Measurements from ENCODE around the gene SPAG16. TPM values are rescaled to one million over a fixed set of nuclear protein-coding genes. Genes with fewer than 3 reads are reported as not detected.

The SPAG16 gene
- total and polyA plus RNA-seq, 2 of the 13 experiments (the other 11 are each of a cell fraction or from before 2014, with no cell fraction given): 9.6 to 26.5 TPM

- TF ChIP-seq ZNF362 (CRISPR knock-in tag; IDR thresholded peaks at IDR 0.05; ENCODE audit: borderline replicate concordance): no peak
- TF ChIP-seq SOX6 (IDR thresholded peaks at IDR 0.05): no peak
- 0 out of 2 replicates have a peak, but pooled peaks have one; percentile 19 for TF ChIP-seq SOX6 (CRISPR knock-in tag; IDR thresholded peaks at IDR 0.05)
- TF ChIP-seq MATR3 (CRISPR knock-in tag; IDR thresholded peaks at IDR 0.05): no peak
- no peak for TF ChIP-seq SP2 (CRISPR knock-in tag; IDR thresholded peaks at IDR 0.05)
- TF ChIP-seq KLF16 (CRISPR knock-in tag; IDR thresholded peaks at IDR 0.05): peak in 1 of 2 experiments; percentile 98; a peak in 2 of 4 replicates
- no peak for TF ChIP-seq DR1 (CRISPR knock-in tag; IDR thresholded peaks at IDR 0.05)
- TF ChIP-seq NR2F1 (CRISPR knock-in tag; IDR thresholded peaks at IDR 0.05): no peak; a peak in 1 of 4 replicates
- no peak for TF ChIP-seq ZNF550 (CRISPR knock-in tag; IDR thresholded peaks at IDR 0.05; ENCODE audit: borderline replicate concordance)
- TF ChIP-seq NFE2L2 (IDR thresholded peaks at IDR 0.05; ENCODE audit: low read length): no peak
- TF ChIP-seq SSRP1 (CRISPR knock-in tag; IDR thresholded peaks at IDR 0.05): no peak
- no peak for TF ChIP-seq ZNF703 (CRISPR knock-in tag; IDR thresholded peaks at IDR 0.05; ENCODE audit: borderline replicate concordance)
- TF ChIP-seq GZF1 (CRISPR knock-in tag; IDR thresholded peaks at IDR 0.05): no peak
- TF ChIP-seq ZNF563 (CRISPR knock-in tag; IDR thresholded peaks at IDR 0.05): peak; percentile 78; the same call in 1 of the 2 replicates
- TF ChIP-seq NR2C2 (CRISPR knock-in tag; IDR thresholded peaks at IDR 0.05; ENCODE audit: borderline replicate concordance): no peak
- TF ChIP-seq ZNF510 (CRISPR knock-in tag; IDR thresholded peaks at IDR 0.05; ENCODE audit: low read depth): no peak
- peak; percentile 95; the same call in 1 of the 2 replicates for TF ChIP-seq MYNN (CRISPR knock-in tag; IDR thresholded peaks at IDR 0.05; ENCODE audit: low read depth)
- TF ChIP-seq HES4 (CRISPR knock-in tag; IDR thresholded peaks at IDR 0.05; ENCODE audit: borderline replicate concordance): peak; percentile 80; the same call in 1 of the 2 replicates
- TF ChIP-seq, protein P1, sequence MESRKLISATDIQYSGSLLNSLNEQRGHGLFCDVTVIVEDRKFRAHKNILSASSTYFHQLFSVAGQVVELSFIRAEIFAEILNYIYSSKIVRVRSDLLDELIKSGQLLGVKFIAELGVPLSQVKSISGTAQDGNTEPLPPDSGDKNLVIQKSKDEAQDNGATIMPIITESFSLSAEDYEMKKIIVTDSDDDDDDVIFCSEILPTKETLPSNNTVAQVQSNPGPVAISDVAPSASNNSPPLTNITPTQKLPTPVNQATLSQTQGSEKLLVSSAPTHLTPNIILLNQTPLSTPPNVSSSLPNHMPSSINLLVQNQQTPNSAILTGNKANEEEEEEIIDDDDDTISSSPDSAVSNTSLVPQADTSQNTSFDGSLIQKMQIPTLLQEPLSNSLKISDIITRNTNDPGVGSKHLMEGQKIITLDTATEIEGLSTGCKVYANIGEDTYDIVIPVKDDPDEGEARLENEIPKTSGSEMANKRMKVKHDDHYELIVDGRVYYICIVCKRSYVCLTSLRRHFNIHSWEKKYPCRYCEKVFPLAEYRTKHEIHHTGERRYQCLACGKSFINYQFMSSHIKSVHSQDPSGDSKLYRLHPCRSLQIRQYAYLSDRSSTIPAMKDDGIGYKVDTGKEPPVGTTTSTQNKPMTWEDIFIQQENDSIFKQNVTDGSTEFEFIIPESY (CRISPR knock-in tag; IDR thresholded peaks at IDR 0.05): no peak
- TF ChIP-seq RBM39 (IDR thresholded peaks at IDR 0.05; ENCODE audit: low read depth, low read length, poor library complexity, severe bottlenecking): no peak
- peak; percentile 96 for TF ChIP-seq SRY (CRISPR knock-in tag; IDR thresholded peaks at IDR 0.05)
- TF ChIP-seq ZNF260 (CRISPR knock-in tag; IDR thresholded peaks at IDR 0.05; ENCODE audit: borderline replicate concordance, low read depth): no peak
- no peak for TF ChIP-seq HNRNPLL (IDR thresholded peaks at IDR 0.05; ENCODE audit: low read depth, low read length, poor library complexity, severe bottlenecking)
- TF ChIP-seq, protein P2, sequence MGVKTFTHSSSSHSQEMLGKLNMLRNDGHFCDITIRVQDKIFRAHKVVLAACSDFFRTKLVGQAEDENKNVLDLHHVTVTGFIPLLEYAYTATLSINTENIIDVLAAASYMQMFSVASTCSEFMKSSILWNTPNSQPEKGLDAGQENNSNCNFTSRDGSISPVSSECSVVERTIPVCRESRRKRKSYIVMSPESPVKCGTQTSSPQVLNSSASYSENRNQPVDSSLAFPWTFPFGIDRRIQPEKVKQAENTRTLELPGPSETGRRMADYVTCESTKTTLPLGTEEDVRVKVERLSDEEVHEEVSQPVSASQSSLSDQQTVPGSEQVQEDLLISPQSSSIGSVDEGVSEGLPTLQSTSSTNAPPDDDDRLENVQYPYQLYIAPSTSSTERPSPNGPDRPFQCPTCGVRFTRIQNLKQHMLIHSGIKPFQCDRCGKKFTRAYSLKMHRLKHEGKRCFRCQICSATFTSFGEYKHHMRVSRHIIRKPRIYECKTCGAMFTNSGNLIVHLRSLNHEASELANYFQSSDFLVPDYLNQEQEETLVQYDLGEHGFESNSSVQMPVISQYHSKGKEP (CRISPR knock-in tag; IDR thresholded peaks at IDR 0.05): peak; percentile 98
- TF ChIP-seq AGO2 (optimal IDR thresholded peaks at IDR 0.05; ENCODE audit: low read depth, low read length): no peak
- TF ChIP-seq RXRA (CRISPR knock-in tag; IDR thresholded peaks at IDR 0.05): no peak
- TF ChIP-seq RAD51 (IDR thresholded peaks at IDR 0.05; ENCODE audit: borderline replicate concordance): no peak
Observed at GRCh38 chr2:214410918-214411554, 1126.8 kb downstream of the SPAG16 start, which contains the start of gene VWC2L (continued).
